HEK293 (cell line): ENCODE data around the gene GGN.
A peak's percentile ranks its signal among the peaks of the same experiment; 100 is the strongest.

Source experiments
- CTCF ChIA-PET: fragments of 350-600 bp; formaldehyde crosslinking; extraction: SDS; loops from one replicate; lab custom pipeline; 2021; ENCODE audit warnings: antibody characterized with exemption; lab: Yijun Ruan, JAX
- POLR2A ChIA-PET: fragments of 300-600 bp; formaldehyde crosslinking; extraction: SDS; loops from one replicate; lab custom pipeline; 2020; ENCODE audit warnings: antibody characterized with exemption, inconsistent platforms; lab: Yijun Ruan, JAX
- H3K27ac ChIP-seq: fragments of 200-500 bp; sonication (Bioruptor generic); 2 replicates; pipeline ENCODE4 v1.5.1; 2014; ENCODE audit warnings: low read depth, low read length, control low read depth, inconsistent platforms; ENCODE audit errors: extremely low read depth
- H3K36me3 ChIP-seq, 2 experiments: fragments of 200-500 bp in 1 of 2; sonication (Bioruptor generic) in 1 of 2; 1 replicate in 1 of 2; 2 replicates in 1 of 2; pipeline ENCODE4 v1.5.1; 2014 to 2017; ENCODE audit warnings: inconsistent platforms in 2 of 2, low read length in 2 of 2; ENCODE audit not compliant: control insufficient read depth in 2 of 2, insufficient read depth in 1 of 2
- H3K4me1 ChIP-seq: fragments of 200-500 bp; sonication (Bioruptor generic); 2 replicates; pipeline ENCODE4 v1.5.1; 2014; ENCODE audit warnings: mild to moderate bottlenecking, low read length, inconsistent platforms; ENCODE audit not compliant: control insufficient read depth, insufficient read depth
- H3K4me3 ChIP-seq: 2 replicates; pipeline ENCODE4 v1.5.1; 2011; ENCODE audit warnings: low read depth, mild to moderate bottlenecking, control low read depth, low read length, moderate library complexity
- H3K9me3 ChIP-seq: fragments of 200-500 bp; sonication (Bioruptor generic); 2 replicates; pipeline ENCODE4 v1.5.1; 2014; ENCODE audit warnings: low read depth, low read length, inconsistent platforms; ENCODE audit not compliant: control insufficient read depth, insufficient read depth
- OVOL3 ChIP-seq: fragments of 450-650 bp; formaldehyde crosslinking; IDR thresholded peaks from 2 replicates; pipeline ENCODE4 v1.5.1; 2016; ENCODE audit warnings: missing biosample characterization, missing genetic modification characterization
- SCRT2 ChIP-seq: fragments of 450-650 bp; formaldehyde crosslinking; IDR thresholded peaks from 2 replicates; pipeline ENCODE4 v1.5.1; 2016; ENCODE audit warnings: missing biosample characterization, missing genetic modification characterization
- SP3 ChIP-seq: fragments of 450-650 bp; formaldehyde crosslinking; IDR thresholded peaks from 2 replicates; pipeline ENCODE4 v1.5.1; 2016; ENCODE audit warnings: missing biosample characterization, missing genetic modification characterization
- ZBTB8A ChIP-seq: fragments of 450-650 bp; formaldehyde crosslinking; IDR thresholded peaks from 2 replicates; pipeline ENCODE4 v1.5.1; 2016; ENCODE audit warnings: missing biosample characterization, missing genetic modification characterization
- ZEB2 ChIP-seq: fragments of 450-650 bp; formaldehyde crosslinking; IDR thresholded peaks from 2 replicates; pipeline ENCODE4 v1.5.1; 2016; ENCODE audit warnings: missing biosample characterization, missing genetic modification characterization
- ZNF112 ChIP-seq: fragments of 450-650 bp; formaldehyde crosslinking; IDR thresholded peaks from 2 replicates; pipeline ENCODE4 v1.5.0; 2017; ENCODE audit warnings: missing biosample characterization, missing genetic modification characterization
- ZNF146 ChIP-seq: fragments of 450-650 bp; formaldehyde crosslinking; IDR thresholded peaks from 2 replicates; pipeline ENCODE4 v1.5.1; 2016; ENCODE audit warnings: missing biosample characterization, missing genetic modification characterization
- ZNF157 ChIP-seq: fragments of 450-650 bp; formaldehyde crosslinking; IDR thresholded peaks from 2 replicates; pipeline ENCODE4 v1.5.1; 2016; ENCODE audit warnings: missing biosample characterization, missing genetic modification characterization
- ZNF169 ChIP-seq: fragments of 450-650 bp; formaldehyde crosslinking; IDR thresholded peaks from 2 replicates; pipeline ENCODE4 v1.5.1; 2016; ENCODE audit warnings: missing biosample characterization, missing genetic modification characterization
- ZNF274 ChIP-seq, 2 experiments: fragments of 200-500 bp in 1 of 2; fragments of 450-650 bp in 1 of 2; sonication (Bioruptor generic) in 1 of 2; formaldehyde crosslinking in 1 of 2; IDR thresholded peaks; 2 replicates each; pipeline versions ENCODE4 v1.5.1 to v1.6.1; 2014 to 2016; ENCODE audit warnings: borderline replicate concordance in 1 of 2, inconsistent platforms in 1 of 2, low read length in 1 of 2, missing biosample characterization in 1 of 2, missing genetic modification characterization in 1 of 2
- ZNF366 ChIP-seq: fragments of 450-650 bp; formaldehyde crosslinking; conservative IDR thresholded peaks from 2 replicates; pipeline ENCODE4 v1.5.1; 2016; ENCODE audit warnings: missing biosample characterization, missing genetic modification characterization
- ZNF514 ChIP-seq: fragments of 450-650 bp; formaldehyde crosslinking; IDR thresholded peaks from 2 replicates; pipeline ENCODE4 v1.5.1; 2016; ENCODE audit warnings: missing biosample characterization, missing genetic modification characterization
- ZNF560 ChIP-seq: fragments of 450-650 bp; formaldehyde crosslinking; IDR thresholded peaks from 2 replicates; pipeline ENCODE4 v1.5.1; 2017; ENCODE audit warnings: missing biosample characterization, missing genetic modification characterization, borderline replicate concordance
- ZNF571 ChIP-seq: fragments of 450-650 bp; formaldehyde crosslinking; IDR thresholded peaks from 2 replicates; pipeline ENCODE4 v1.5.0; 2017; ENCODE audit warnings: missing biosample characterization, missing genetic modification characterization
- ZNF623 ChIP-seq: fragments of 450-650 bp; formaldehyde crosslinking; IDR thresholded peaks from 2 replicates; pipeline ENCODE4 v1.5.1; 2016; ENCODE audit warnings: missing biosample characterization, missing genetic modification characterization
- ZNF660 ChIP-seq: fragments of 450-650 bp; IDR thresholded peaks from 2 replicates; pipeline ENCODE4 v1.5.1; 2018; ENCODE audit warnings: missing biosample characterization, mild to moderate bottlenecking, missing genetic modification characterization
- ZNF692 ChIP-seq: fragments of 450-650 bp; formaldehyde crosslinking; IDR thresholded peaks from 2 replicates; pipeline ENCODE4 v1.5.1; 2016; ENCODE audit warnings: missing biosample characterization, missing genetic modification characterization
- ZNF707 ChIP-seq: fragments of 450-650 bp; formaldehyde crosslinking; IDR thresholded peaks from 2 replicates; pipeline ENCODE4 v1.5.1; 2016; ENCODE audit warnings: missing biosample characterization, missing genetic modification characterization
- TF ChIP-seq, protein P1 (sequence below): fragments of 450-650 bp; formaldehyde crosslinking; IDR thresholded peaks from 2 replicates; pipeline ENCODE4 v1.5.1; 2016; ENCODE audit warnings: missing biosample characterization, missing genetic modification characterization
- TF ChIP-seq, protein P2 (sequence below): fragments of 450-650 bp; formaldehyde crosslinking; IDR thresholded peaks from 2 replicates; pipeline ENCODE4 v1.5.1; 2016; ENCODE audit warnings: missing biosample characterization, missing genetic modification characterization
- TF ChIP-seq, protein P3 (sequence below): fragments of 450-650 bp; formaldehyde crosslinking; IDR thresholded peaks from 2 replicates; pipeline ENCODE4 v1.5.1; 2016; ENCODE audit warnings: missing biosample characterization, missing genetic modification characterization
- TF ChIP-seq, protein P4 (sequence below): fragments of 450-650 bp; formaldehyde crosslinking; IDR thresholded peaks from 2 replicates; pipeline ENCODE4 v1.5.1; 2017; ENCODE audit warnings: missing biosample characterization, missing genetic modification characterization
- TF ChIP-seq, protein P5 (sequence below): fragments of 450-650 bp; formaldehyde crosslinking; IDR thresholded peaks from 2 replicates; pipeline ENCODE4 v1.5.1; 2016; ENCODE audit warnings: missing biosample characterization, missing genetic modification characterization

GGN gene

GRCh38 chr19:38402967-38403674 lies 15.3 kb upstream of the GGN start, which contains the start of gene FAM98C (continued):
- TF ChIP-seq ZNF623 (tag by site-specific recombination) (peak; percentile 20; the same call in 1 of the 2 replicates), ZNF692 (peak; percentile 92), ZNF157 (tag by site-specific recombination) (no peak), ZNF707 (tag by site-specific recombination) (no peak), ZNF112 (no peak), SCRT2 (tag by site-specific recombination) (peak; percentile 94), ZNF146 (tag by site-specific recombination) (0 out of 2 replicates have a peak, but pooled peaks have one; percentile 26), ZNF514 (tag by site-specific recombination) (no peak), ZNF660 (tag by site-specific recombination) (peak; percentile 76; the same call in 1 of the 2 replicates), ZNF560 (tag by site-specific recombination) (no peak), OVOL3 (tag by site-specific recombination) (peak; percentile 67; the same call in 1 of the 2 replicates)
- TF ChIP-seq, protein P1, sequence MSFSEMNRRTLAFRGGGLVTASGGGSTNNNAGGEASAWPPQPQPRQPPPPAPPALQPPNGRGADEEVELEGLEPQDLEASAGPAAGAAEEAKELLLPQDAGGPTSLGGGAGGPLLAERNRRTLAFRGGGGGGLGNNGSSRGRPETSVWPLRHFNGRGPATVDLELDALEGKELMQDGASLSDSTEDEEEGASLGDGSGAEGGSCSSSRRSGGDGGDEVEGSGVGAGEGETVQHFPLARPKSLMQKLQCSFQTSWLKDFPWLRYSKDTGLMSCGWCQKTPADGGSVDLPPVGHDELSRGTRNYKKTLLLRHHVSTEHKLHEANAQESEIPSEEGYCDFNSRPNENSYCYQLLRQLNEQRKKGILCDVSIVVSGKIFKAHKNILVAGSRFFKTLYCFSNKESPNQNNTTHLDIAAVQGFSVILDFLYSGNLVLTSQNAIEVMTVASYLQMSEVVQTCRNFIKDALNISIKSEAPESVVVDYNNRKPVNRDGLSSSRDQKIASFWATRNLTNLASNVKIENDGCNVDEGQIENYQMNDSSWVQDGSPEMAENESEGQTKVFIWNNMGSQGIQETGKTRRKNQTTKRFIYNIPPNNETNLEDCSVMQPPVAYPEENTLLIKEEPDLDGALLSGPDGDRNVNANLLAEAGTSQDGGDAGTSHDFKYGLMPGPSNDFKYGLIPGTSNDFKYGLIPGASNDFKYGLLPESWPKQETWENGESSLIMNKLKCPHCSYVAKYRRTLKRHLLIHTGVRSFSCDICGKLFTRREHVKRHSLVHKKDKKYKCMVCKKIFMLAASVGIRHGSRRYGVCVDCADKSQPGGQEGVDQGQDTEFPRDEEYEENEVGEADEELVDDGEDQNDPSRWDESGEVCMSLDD (tag by site-specific recombination), result peak; percentile 98

- POLR2A ChIA-PET, result interaction anchor here (0.5 to 5.6 kb wide), 43 partner anchors 8 to 1789 kb away, joined by 3 to 68 read pairs (median 4); partner anchors contain the start of genes ACTN4, EIF3K, GGN and MRPS12
- peak overlapping the region; percentile 28 for H3K4me3 ChIP-seq
- TF ChIP-seq ZNF169 (tag by site-specific recombination), result no peak
- TF ChIP-seq ZNF571 (tag by site-specific recombination), result no peak
- TF ChIP-seq SP3 (tag by site-specific recombination), result no peak
- no peak for TF ChIP-seq ZEB2 (tag by site-specific recombination)
- TF ChIP-seq, protein P2, sequence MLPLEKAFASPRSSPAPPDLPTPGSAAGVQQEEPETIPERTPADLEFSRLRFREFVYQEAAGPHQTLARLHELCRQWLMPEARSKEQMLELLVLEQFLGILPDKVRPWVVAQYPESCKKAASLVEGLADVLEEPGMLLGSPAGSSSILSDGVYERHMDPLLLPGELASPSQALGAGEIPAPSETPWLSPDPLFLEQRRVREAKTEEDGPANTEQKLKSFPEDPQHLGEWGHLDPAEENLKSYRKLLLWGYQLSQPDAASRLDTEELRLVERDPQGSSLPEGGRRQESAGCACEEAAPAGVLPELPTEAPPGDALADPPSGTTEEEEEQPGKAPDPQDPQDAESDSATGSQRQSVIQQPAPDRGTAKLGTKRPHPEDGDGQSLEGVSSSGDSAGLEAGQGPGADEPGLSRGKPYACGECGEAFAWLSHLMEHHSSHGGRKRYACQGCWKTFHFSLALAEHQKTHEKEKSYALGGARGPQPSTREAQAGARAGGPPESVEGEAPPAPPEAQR, result no peak
- TF ChIP-seq, protein P3, sequence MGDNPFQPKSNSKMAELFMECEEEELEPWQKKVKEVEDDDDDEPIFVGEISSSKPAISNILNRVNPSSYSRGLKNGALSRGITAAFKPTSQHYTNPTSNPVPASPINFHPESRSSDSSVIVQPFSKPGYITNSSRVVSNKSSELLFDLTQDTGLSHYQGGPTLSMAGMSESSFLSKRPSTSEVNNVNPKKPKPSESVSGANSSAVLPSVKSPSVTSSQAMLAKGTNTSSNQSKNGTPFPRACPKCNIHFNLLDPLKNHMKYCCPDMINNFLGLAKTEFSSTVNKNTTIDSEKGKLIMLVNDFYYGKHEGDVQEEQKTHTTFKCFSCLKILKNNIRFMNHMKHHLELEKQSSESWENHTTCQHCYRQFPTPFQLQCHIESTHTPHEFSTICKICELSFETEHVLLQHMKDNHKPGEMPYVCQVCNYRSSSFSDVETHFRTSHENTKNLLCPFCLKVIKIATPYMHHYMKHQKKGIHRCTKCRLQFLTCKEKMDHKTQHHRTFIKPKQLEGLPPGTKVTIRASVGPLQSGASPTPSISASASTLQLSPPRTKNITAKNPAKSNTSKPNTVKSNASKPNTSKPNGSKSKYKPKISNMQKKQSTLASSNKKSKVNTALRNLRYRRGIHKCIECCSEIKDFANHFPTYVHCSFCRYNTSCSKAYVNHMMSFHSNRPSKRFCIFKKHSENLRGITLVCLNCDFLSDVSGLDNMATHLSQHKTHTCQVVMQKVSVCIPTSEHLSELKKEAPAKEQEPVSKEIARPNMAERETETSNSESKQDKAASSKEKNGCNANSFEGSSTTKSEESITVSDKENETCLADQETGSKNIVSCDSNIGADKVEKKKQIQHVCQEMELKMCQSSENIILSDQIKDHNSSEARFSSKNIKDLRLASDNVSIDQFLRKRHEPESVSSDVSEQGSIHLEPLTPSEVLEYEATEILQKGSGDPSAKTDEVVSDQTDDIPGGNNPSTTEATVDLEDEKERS (tag by site-specific recombination), result peak; percentile 86; the same call in 1 of the 2 replicates
- peak; percentile 41; the same call in 1 of the 2 replicates for TF ChIP-seq ZNF366 (tag by site-specific recombination)
- TF ChIP-seq, protein P4, sequence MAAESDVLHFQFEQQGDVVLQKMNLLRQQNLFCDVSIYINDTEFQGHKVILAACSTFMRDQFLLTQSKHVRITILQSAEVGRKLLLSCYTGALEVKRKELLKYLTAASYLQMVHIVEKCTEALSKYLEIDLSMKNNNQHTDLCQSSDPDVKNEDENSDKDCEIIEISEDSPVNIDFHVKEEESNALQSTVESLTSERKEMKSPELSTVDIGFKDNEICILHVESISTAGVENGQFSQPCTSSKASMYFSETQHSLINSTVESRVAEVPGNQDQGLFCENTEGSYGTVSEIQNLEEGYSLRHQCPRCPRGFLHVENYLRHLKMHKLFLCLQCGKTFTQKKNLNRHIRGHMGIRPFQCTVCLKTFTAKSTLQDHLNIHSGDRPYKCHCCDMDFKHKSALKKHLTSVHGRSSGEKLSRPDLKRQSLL, result peak; percentile 56; the same call in 1 of the 2 replicates
- TF ChIP-seq, protein P5, sequence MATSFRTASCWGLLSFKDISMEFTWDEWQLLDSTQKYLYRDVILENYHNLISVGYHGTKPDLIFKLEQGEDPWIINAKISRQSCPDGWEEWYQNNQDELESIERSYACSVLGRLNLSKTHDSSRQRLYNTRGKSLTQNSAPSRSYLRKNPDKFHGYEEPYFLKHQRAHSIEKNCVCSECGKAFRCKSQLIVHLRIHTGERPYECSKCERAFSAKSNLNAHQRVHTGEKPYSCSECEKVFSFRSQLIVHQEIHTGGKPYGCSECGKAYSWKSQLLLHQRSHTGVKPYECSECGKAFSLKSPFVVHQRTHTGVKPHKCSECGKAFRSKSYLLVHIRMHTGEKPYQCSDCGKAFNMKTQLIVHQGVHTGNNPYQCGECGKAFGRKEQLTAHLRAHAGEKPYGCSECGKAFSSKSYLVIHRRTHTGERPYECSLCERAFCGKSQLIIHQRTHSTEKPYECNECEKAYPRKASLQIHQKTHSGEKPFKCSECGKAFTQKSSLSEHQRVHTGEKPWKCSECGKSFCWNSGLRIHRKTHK, result no peak
- TF ChIP-seq ZBTB8A, result no peak
- TF ChIP-seq ZNF274 (IDR thresholded peaks at IDR 0.05; ENCODE audit: low read length), result no peak
- TF ChIP-seq ZNF274 (tag by site-specific recombination; IDR thresholded peaks at IDR 0.05; ENCODE audit: borderline replicate concordance), result no peak
Observed at GRCh38 chr19:38402623-38402966, 14.8 kb upstream of the GGN start.

More at GRCh38 chr19:38402623-38402966, 14.8 kb upstream of the GGN start:
- CTCF ChIA-PET, result interaction anchor here (0.6 to 4.8 kb wide), 102 partner anchors 8 to 1325 kb away, joined by 3 to 77 read pairs (median 5); partner anchors contain the start of genes ACTN4, ECH1, EIF3K and FBXO17
- Histone ChIP-seq H3K9me3 (no peaks in the 10 kb centered on the region), H3K27ac (peak overlapping the region; percentile 69), H3K4me1 (peaks cover 10% of the 10 kb centered on the region), H3K36me3 (peaks cover 14 to 18% of the 10 kb centered on the region in 2 experiments; a peak in 2 of 3 replicates)
